Testis (tissue), 2 donors: ENCODE data around the gene CHD1.

Source experiments
- CTCF ChIP-seq, 3 experiments: fragments of 450-650 bp in 2 of 3; fragments of 200-600 bp in 1 of 3; sonication (generic) in 1 of 3; IDR thresholded peaks; one replicate each; pipeline ENCODE4 v1.5.1; 2016 to 2019; ENCODE audit warnings: antibody characterized with exemption in 3 of 3, mild to moderate bottlenecking in 2 of 3, moderate library complexity in 1 of 3
- POLR2A ChIP-seq: fragments of 450-650 bp; IDR thresholded peaks from one replicate; pipeline ENCODE4 v1.6.1; 2017; ENCODE audit warnings: antibody characterized with exemption, mild to moderate bottlenecking, moderate library complexity

GRCh38 chr5:98963019-98963418 lies 34.2 kb upstream of the CHD1 start:
- TF ChIP-seq CTCF (IDR thresholded peaks at IDR 0.05) (no peak), POLR2A (no peak)
